T-helper 2 cell treated with Interferon-gamma antibody and Interleukin-4, amounts not matched to agents 5 μg/mL and 100 μg/mL, for 36 hours (primary cell): ENCODE data around the gene ZNF263.
"Not testable (repeated sequence)": the region's sequence is repeated elsewhere in the genome, so short reads cannot be mapped to it uniquely, and the experiment has no call there.

Experiments used
- DNase-seq: peaks from one replicate; pipeline ENCODE4 v3.0.0; 2021; ENCODE audit warnings: low spot score
- H3K27ac Mint-ChIP-seq: one replicate; pipeline ENCODE4 v1.8.0; 2021; ENCODE audit warnings: mild to moderate bottlenecking, mixed read lengths
- H3K27me3 Mint-ChIP-seq: one replicate; pipeline ENCODE4 v1.8.0; 2021; ENCODE audit warnings: low read depth, mixed read lengths
- H3K36me3 Mint-ChIP-seq: one replicate; pipeline ENCODE4 v1.8.0; 2021; ENCODE audit warnings: low read depth, mixed read lengths
- H3K4me1 Mint-ChIP-seq: one replicate; pipeline ENCODE4 v1.8.0; 2021; ENCODE audit warnings: low read depth, mixed read lengths
- H3K4me3 Mint-ChIP-seq: one replicate; pipeline ENCODE4 v1.8.0; 2022; ENCODE audit warnings: mild to moderate bottlenecking, moderate library complexity, mixed read lengths
- H3K9me3 Mint-ChIP-seq: one replicate; pipeline ENCODE4 v1.8.0; 2021; ENCODE audit warnings: mixed read lengths

The ZNF263 gene

DNA sequence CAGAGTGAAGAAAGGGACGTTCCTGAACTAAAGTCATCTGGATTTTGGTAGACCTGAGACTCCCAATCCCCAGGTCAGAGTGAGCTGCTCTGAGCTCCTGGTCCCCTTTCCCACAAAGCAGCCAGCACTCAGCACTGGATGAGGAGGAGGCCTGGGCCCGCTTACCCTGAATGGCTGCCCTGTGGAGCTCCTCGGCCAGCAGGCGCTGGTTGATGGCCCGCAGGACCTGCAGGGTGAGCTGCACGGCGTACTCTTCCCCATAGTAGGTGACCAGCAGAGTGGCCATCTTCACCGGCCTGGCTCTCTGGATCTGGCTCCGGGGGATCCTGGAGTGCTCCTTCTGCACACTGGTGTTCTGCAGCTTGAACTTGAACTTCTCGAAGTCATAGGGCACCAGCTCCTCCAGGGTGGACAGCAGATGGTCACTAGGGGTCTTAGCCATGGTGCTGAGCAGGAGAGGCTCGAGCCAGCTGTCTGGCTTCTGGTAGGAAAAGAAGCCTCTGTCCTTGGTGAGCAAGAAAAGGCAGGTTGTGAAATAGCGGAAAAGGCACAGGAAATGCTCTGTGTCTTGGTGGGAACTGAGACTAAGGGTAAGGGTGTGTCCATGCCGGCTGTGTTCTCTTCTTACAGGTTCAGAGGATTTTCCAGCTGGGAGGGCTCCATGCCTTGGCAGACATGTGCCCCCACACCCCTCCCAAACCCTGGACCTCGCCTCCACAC is 27.0 kb upstream of the ZNF263 start, which contains the start of gene MEFV:
TSS of gene MEFV (minus strand) at position 488 of the 720 bp plus-strand sequence. CDS start at position 442, 46 bp downstream.
- H3K4me1 Mint-ChIP-seq: no peaks in the 10 kb centered on the region
- H3K36me3 Mint-ChIP-seq: no peaks in the 10 kb centered on the region
- no peaks in the 10 kb centered on the region for H3K9me3 Mint-ChIP-seq
- H3K27ac Mint-ChIP-seq: no peak within 1 kb of the TSS
- no peak within 1 kb of the TSS for H3K4me3 Mint-ChIP-seq
- DNase-seq: no peak
- H3K27me3 Mint-ChIP-seq: peaks cover 2% of the 10 kb centered on the region

DNA sequence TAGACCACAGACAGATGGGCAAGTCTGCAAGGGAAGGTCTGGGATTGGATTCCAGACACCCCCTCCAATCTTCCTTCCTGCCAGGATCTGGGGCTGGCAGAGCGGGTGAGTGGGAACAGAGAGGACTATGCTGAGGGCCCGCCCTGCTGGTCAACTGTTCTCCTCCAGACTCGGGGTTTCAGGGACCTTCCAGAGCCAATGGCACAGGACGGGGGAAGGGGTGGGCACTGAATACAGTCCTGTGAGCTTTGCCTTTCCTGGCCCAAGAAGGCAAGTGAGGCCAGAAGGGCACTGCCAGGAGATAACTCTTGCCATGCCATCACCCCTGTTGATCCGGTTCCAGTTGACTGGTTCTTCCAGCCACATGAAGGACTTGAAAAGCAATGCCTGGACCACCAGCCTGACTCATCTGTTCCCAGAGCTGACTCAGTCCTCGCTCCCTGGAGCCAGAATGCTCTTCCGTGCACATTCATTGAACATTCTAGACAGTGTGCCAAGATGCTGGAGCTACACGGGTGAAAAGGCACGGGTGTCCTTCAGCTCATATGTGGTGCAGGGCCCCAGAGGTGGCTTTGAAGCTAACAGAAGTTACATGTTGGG is 26.3 kb upstream of the ZNF263 start:
- Mint-ChIP-seq H3K27me3 (peaks cover 2% of the 10 kb centered on the region), H3K36me3 (peaks cover 1% of the 10 kb centered on the region), H3K4me3 (no peak overlapping the region), H3K27ac (no peak overlapping the region), H3K9me3 (peaks cover 3% of the 10 kb centered on the region), H3K4me1 (peaks cover 2% of the 10 kb centered on the region)
- DNase-seq: no peak

DNA sequence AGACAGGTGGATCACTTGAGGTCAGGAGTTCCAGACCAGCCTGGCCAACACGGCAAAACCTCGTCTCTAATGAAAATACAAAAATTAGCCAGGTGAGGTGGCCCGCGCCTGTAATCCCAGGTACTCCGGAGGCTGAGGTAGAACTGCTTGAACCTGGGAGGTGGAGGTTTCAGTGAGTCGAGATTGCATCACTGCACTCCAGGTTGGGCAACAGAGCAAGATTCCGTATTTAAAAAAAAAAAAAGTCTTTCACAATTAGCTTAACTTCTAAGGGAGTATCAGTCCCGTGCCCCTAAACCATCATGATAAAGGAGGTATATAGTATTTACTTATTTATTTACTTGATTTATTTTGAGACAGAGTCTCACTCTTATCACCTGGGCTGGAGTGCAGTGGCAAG is 23.5 kb upstream of the ZNF263 start:
- H3K4me3 Mint-ChIP-seq: no peak overlapping the region
- peaks cover 17% of the 10 kb centered on the region for H3K9me3 Mint-ChIP-seq
- H3K36me3 Mint-ChIP-seq: peaks cover 6% of the 10 kb centered on the region
- H3K27ac Mint-ChIP-seq: no peak overlapping the region
- DNase-seq: no peak
- peaks cover 17% of the 10 kb centered on the region for H3K4me1 Mint-ChIP-seq
- H3K27me3 Mint-ChIP-seq: peaks cover 2% of the 10 kb centered on the region

DNA sequence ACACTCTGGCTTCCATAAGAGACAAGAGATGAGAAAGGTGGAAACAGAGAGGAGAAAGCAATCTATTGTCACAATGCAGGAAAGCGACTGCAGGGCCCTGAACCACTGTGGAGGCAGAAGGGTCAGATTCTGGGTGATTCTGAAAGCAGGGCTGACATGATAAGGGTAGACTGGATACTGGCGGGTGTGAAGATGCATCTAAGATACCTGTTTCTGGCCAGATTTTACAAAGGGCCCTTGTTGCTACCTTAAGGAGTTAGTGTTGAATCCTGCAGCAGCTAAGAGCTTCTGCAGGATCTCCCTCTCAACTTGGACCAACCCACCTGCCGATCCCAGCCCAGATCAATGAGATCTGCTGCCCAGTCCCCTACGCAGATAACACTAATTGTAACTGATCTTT is 20.8 kb upstream of the ZNF263 start:
- Mint-ChIP-seq H3K27ac (peak overlapping the region; percentile 69), H3K4me1 (peaks cover 18% of the 10 kb centered on the region), H3K27me3 (peaks cover 2% of the 10 kb centered on the region), H3K36me3 (peaks cover 19% of the 10 kb centered on the region), H3K4me3 (peak overlapping the region; percentile 73), H3K9me3 (peaks cover 17% of the 10 kb centered on the region)
- no peak for DNase-seq

DNA sequence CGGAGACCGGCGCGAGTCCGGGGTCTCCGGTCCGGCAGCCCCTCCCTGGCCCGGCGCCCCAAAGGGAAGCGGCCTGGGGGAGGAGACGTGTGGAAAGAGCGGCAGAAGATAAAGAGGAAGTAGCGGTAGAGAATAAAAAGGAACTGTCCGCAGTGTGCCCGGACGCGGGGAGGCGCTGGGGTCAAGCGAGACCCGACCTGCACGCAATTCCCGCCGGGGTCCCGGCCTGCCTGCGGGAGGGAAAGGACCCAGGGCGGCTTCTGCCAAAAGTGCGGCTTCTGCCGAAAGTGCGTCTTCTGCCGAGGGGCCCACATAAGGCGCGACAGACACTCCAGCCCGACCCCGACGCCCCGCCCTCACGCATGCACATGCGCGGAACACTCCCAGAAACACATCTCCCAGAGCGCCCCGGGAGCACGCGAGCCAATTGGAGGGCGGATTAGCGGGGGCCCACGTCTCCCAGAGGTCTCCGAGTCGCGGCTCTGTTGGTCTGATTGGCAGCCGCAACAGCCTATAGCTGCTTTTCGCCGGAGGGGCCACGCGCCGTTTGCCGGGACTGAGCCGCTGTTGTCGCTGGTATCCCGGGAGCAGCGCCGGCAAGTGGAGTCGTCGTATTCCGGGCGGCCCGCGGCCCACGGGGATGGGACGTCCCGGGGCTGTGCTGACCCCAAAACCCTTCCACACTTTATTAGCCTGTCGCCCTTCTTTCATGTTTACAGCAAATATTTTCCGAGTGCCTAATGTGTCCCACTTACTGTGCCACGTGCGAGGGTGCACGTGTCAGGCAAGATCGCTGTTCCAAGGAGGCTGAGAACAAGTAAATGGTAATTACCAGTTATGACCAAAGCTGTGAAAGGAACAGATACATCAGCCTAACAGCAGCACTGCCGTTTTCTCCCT is 18.9 kb upstream of the ZNF263 start:
- peak; percentile 97 for DNase-seq
- H3K9me3 Mint-ChIP-seq: peaks cover 20% of the 10 kb centered on the region
- H3K27ac Mint-ChIP-seq: peak overlapping the region; percentile 97
- H3K4me3 Mint-ChIP-seq: peak overlapping the region; percentile 95
- H3K4me1 Mint-ChIP-seq: peaks cover 18% of the 10 kb centered on the region
- H3K36me3 Mint-ChIP-seq: peaks cover 31% of the 10 kb centered on the region
- no peaks in the 10 kb centered on the region for H3K27me3 Mint-ChIP-seq

DNA sequence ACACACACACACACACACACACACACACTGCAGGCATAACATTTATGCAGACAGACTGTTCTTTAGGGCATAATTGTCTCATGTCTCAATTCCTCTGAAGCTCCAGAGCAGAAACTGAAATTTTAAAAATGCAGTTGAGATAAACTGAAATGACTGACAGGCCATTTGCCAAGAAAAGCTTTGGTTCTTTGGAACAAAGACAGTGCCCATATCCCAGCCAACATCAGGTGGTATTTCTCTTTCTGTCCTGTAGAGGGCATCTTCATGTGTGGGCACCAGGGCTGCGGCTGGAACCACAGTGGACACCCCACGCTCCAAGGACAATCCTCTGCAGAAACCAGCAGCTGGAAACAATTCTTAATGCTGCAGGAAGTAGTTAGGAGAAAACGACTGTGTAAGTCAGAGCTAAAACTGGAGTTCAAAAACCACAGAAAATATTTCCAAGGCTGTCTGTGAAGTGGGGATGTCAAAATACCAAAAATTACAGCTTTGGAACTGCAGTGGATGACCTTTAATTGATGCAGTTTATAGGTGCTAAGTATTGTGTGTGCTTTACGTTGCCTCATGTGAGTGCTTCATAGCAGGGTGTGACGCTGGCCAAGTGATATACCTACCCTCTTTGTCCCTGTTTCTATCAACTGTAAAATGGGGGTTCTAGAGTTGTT is 16.3 kb upstream of the ZNF263 start:
- H3K4me1 Mint-ChIP-seq: peaks cover 16% of the 10 kb centered on the region
- DNase-seq: no peak
- H3K9me3 Mint-ChIP-seq: peaks cover 24% of the 10 kb centered on the region
- H3K27me3 Mint-ChIP-seq: no peaks in the 10 kb centered on the region
- H3K36me3 Mint-ChIP-seq: peaks cover 30% of the 10 kb centered on the region
- H3K27ac Mint-ChIP-seq: no peak overlapping the region
- H3K4me3 Mint-ChIP-seq: no peak overlapping the region

DNA sequence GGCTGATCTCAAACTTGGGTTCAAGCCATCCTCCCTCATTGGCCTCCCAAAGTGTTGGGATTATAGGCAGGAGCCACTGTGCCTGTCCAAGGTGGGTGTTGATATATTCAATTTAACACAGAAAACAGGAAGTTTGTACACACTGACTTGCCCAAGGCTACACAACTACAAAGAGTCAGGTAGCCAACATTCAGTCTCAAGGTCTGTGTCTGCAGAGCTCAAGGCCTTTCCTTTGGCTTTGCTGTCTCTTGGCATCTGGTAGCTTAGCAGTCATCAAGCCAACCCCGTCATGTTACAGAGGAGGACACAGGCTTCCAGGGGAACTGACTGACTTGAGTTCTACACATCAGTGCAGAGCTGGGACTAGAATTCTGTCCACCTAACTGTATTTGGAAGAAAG is 15.0 kb upstream of the ZNF263 start:
- Mint-ChIP-seq H3K27me3 (no peaks in the 10 kb centered on the region), H3K4me3 (no peak overlapping the region), H3K27ac (no peak overlapping the region), H3K36me3 (peaks cover 28% of the 10 kb centered on the region), H3K4me1 (peaks cover 7% of the 10 kb centered on the region), H3K9me3 (peaks cover 15% of the 10 kb centered on the region)
- DNase-seq: no peak

- DNase-seq, H3K4me3 Mint-ChIP-seq, H3K4me1 Mint-ChIP-seq, H3K27me3 Mint-ChIP-seq, H3K27ac Mint-ChIP-seq: not testable (repeated sequence)
- peaks cover 24% of the 10 kb centered on the region for H3K9me3 Mint-ChIP-seq
- H3K36me3 Mint-ChIP-seq: peaks cover 22% of the 10 kb centered on the region
Observed at GRCh38 chr16:3270718-3271117, 12.6 kb upstream of the ZNF263 start.

- H3K4me1 Mint-ChIP-seq, H3K27ac Mint-ChIP-seq, H3K4me3 Mint-ChIP-seq, DNase-seq, H3K27me3 Mint-ChIP-seq: not testable (repeated sequence)
- H3K36me3 Mint-ChIP-seq: peaks cover 20% of the 10 kb centered on the region
- H3K9me3 Mint-ChIP-seq: peaks cover 24% of the 10 kb centered on the region
Observed at GRCh38 chr16:3271281-3271680, 12.0 kb upstream of the ZNF263 start.

GRCh38 chr16:3274490-3274889 is 8.8 kb upstream of the ZNF263 start:
- H3K4me3 Mint-ChIP-seq: no peak overlapping the region
- H3K4me1 Mint-ChIP-seq: no peaks in the 10 kb centered on the region
- H3K36me3 Mint-ChIP-seq: no peaks in the 10 kb centered on the region
- DNase-seq: no peak
- H3K9me3 Mint-ChIP-seq: peaks cover 28% of the 10 kb centered on the region
- peaks cover 7% of the 10 kb centered on the region for H3K27me3 Mint-ChIP-seq
- no peak overlapping the region for H3K27ac Mint-ChIP-seq

DNA sequence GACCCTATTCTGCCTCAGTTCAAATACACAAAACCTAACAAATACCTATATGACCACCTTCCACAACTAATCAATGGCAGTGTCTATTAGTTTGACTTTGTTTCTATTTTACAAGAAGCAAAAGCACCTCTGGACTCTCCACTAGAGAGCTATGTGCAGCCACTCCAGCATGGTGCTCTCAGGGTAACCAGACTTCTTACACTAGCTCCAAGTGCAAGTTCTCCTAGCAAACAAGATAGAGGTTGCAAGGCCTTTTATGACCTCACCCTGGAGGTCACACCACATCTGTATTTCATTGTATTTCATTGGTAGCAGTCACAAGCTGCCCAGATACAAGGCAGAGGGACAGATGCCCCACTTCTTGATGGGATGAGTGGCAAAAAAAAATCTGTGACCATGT is 8.3 kb upstream of the ZNF263 start:
- Mint-ChIP-seq H3K4me3 (no peak overlapping the region), H3K36me3 (no peaks in the 10 kb centered on the region), H3K27me3 (peaks cover 7% of the 10 kb centered on the region), H3K9me3 (peaks cover 23% of the 10 kb centered on the region), H3K27ac (no peak overlapping the region), H3K4me1 (no peaks in the 10 kb centered on the region)
- no peak for DNase-seq

DNA sequence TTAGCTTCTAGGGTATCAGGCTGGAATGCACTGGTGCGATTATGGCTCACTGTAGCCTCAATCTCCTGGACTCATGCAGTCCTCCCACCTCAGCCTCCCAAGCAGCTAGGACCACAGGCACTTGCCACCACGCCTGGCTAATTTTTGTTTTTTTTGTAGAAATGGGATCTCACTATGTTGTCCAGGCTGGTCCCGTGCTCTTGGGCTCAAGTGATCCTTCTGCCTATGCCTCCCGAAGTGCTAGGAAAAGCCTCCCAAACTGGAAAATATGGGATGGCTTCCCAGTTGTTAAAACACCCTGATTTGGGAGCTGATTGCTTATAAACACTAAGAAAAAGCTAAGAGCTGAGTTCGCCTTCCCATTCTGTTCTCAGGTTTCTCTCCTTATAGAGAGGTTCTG is 6.6 kb upstream of the ZNF263 start:
- peaks cover 7% of the 10 kb centered on the region for H3K27me3 Mint-ChIP-seq
- DNase-seq: no peak
- no peaks in the 10 kb centered on the region for H3K36me3 Mint-ChIP-seq
- H3K9me3 Mint-ChIP-seq: peaks cover 21% of the 10 kb centered on the region
- H3K4me3 Mint-ChIP-seq: no peak overlapping the region
- no peaks in the 10 kb centered on the region for H3K4me1 Mint-ChIP-seq
- H3K27ac Mint-ChIP-seq: no peak overlapping the region

GRCh38 chr16:3281222-3281820 is 2.0 kb upstream of the ZNF263 start:
- Mint-ChIP-seq H3K27ac (no peak overlapping the region), H3K4me3 (peak overlapping the region; percentile 15), H3K9me3 (peaks cover 24% of the 10 kb centered on the region), H3K36me3 (peaks cover 27% of the 10 kb centered on the region), H3K27me3 (peaks cover 7% of the 10 kb centered on the region), H3K4me1 (peaks cover 18% of the 10 kb centered on the region)
- no peak for DNase-seq
